Sigmoid colon (tissue), 7 donors: ENCODE data around the gene ABCB1. TPM values are rescaled to one million over a fixed set of nuclear protein-coding genes. Genes with fewer than 3 reads are reported as not detected.

Experiments used
- DNase-seq: peaks from one replicate; pipeline ENCODE4 v3.0.0-alpha.2; 2019
- H3K27ac ChIP-seq, 4 donors: fragments of 200-600 bp; sonication (generic); one replicate each; pipeline ENCODE4 v1.5.1; 2016 to 2019; ENCODE audit warnings: mild to moderate bottlenecking in 1 of 4
- H3K27me3 ChIP-seq, 3 donors: fragments of 200-600 bp; sonication (generic); one replicate each; pipeline ENCODE4 v1.5.1; 2019; ENCODE audit warnings: mild to moderate bottlenecking in 1 of 3
- H3K36me3 ChIP-seq, 4 donors: fragments of 200-600 bp; sonication (generic); one replicate each; pipeline ENCODE4 v1.5.1; 2016 to 2019
- H3K4me1 ChIP-seq, 4 donors: fragments of 200-600 bp; sonication (generic); one replicate each; pipeline ENCODE4 v1.5.1; 2017 to 2019
- H3K4me3 ChIP-seq, 4 donors: fragments of 200-600 bp; sonication (generic); one replicate each; pipeline ENCODE4 v1.5.1; 2017 to 2019; ENCODE audit warnings: mild to moderate bottlenecking in 2 of 4, moderate library complexity in 1 of 4
- H3K9me3 ChIP-seq, 4 donors: fragments of 200-600 bp in 3 of 4; sonication (generic) in 3 of 4; one replicate each; pipeline versions ENCODE4 v1.5.1 to v1.6.1; 2013 to 2019
- CTCF ChIP-seq, 4 experiments: fragments of 450-650 bp in 3 of 4; fragments of 200-600 bp in 1 of 4; IDR thresholded peaks; one replicate each; pipeline ENCODE4 v1.5.1; 2016 to 2019; ENCODE audit warnings: antibody characterized with exemption in 4 of 4, mild to moderate bottlenecking in 3 of 4, moderate library complexity in 2 of 4
- EP300 ChIP-seq, 4 donors: sonication (generic); formaldehyde crosslinking; IDR thresholded peaks; one replicate each; pipeline ENCODE4 v1.6.1; 2017; ENCODE audit warnings: antibody characterized with exemption in 4 of 4
- POLR2A ChIP-seq, 2 donors: fragments of 450-650 bp; IDR thresholded peaks; one replicate each; pipeline ENCODE4 v1.6.1; 2016; ENCODE audit warnings: antibody characterized with exemption in 2 of 2, mild to moderate bottlenecking in 2 of 2, moderate library complexity in 2 of 2
- POLR2AphosphoS5 ChIP-seq, 4 donors: sonication (generic); formaldehyde crosslinking; IDR thresholded peaks; one replicate each; pipeline ENCODE4 v1.6.1; 2017; ENCODE audit warnings: antibody characterized with exemption in 4 of 4
- WGBS, 2 donors: extraction: QIAGEN DNeasy Blood & Tissue Kit; methylation state at CpG; one replicate each; pipeline ENCODE4 v1.1.7; 2013; 5-methylcytosine and 5-hydroxymethylcytosine counted together
- intact Hi-C: fragments of 100-400 bp; cut with DNase I; formaldehyde crosslinking; loops from one replicate; pipeline ENCODE4 v1.15.1; 2023
- polyA plus RNA-seq, 3 donors: library from polyadenylated mRNA; stranded (reverse); fragments of 200-250 nt; gene quantifications; one replicate each; pipeline ENCODE4 v1.2.3, GENCODE V29; 2013
- total RNA-seq, 4 donors: library from RNA; depleted of rRNA; stranded (reverse); fragments of >200 nt; gene quantifications; one replicate each; pipeline ENCODE4 v1.1.0, GENCODE V29; 2016
- donor health status: healthy with polysubstance abuse.
- donor health status: Bipolar disorder and iron deficiency.
- donor health status: healthy.

ABCB1 gene
- total and polyA plus RNA-seq, 7 donors, result 4.6 to 17.6 (median 5.8) TPM

- 47 to 67% methylated on average over 5 of the region's 5 CpGs for WGBS, 2 donors
- no peak for TF ChIP-seq POLR2A (IDR thresholded peaks at IDR 0.05)
- TF ChIP-seq EP300 (IDR thresholded peaks at IDR 0.05), result no peak
- TF ChIP-seq CTCF (IDR thresholded peaks at IDR 0.05), result no peak
- TF ChIP-seq POLR2AphosphoS5 (IDR thresholded peaks at IDR 0.05), result no peak
- H3K4me1 ChIP-seq, result no peaks in the 10 kb centered on the region
- DNase-seq, result no peak
- no peaks in the 10 kb centered on the region for H3K9me3 ChIP-seq
- no peaks in the 10 kb centered on the region for H3K27me3 ChIP-seq
- H3K4me3 ChIP-seq, result no peak overlapping the region
- no peaks in the 10 kb centered on the region for H3K36me3 ChIP-seq
- intact Hi-C loops, result no loop called here
- H3K27ac ChIP-seq, result no peak overlapping the region
These were observed 95.0 kb downstream of the ABCB1 start for GRCh38 chr7:87505557-87506245.

- WGBS, 2 donors, result 75 to 83% methylated on average over 5 of the region's 5 CpGs
- H3K4me3 ChIP-seq, result no peak overlapping the region
- no peaks in the 10 kb centered on the region for H3K9me3 ChIP-seq
- intact Hi-C loops, result no loop called here
- no peak for DNase-seq
- no peaks in the 10 kb centered on the region for H3K27me3 ChIP-seq
- TF ChIP-seq POLR2A (IDR thresholded peaks at IDR 0.05) (no peak), CTCF (IDR thresholded peaks at IDR 0.05) (no peak), EP300 (IDR thresholded peaks at IDR 0.05) (no peak), POLR2AphosphoS5 (IDR thresholded peaks at IDR 0.05) (no peak)
- no peak overlapping the region for H3K27ac ChIP-seq
- H3K4me1 ChIP-seq, result no peaks in the 10 kb centered on the region
- no peaks in the 10 kb centered on the region for H3K36me3 ChIP-seq
These were observed 95.6 kb downstream of the ABCB1 start for GRCh38 chr7:87505122-87505521.

- no peak for DNase-seq
- Histone ChIP-seq H3K27me3 (no peaks in the 10 kb centered on the region), H3K27ac (no peak overlapping the region), H3K4me3 (no peak overlapping the region), H3K36me3 (no peaks in the 10 kb centered on the region), H3K9me3 (no peaks in the 10 kb centered on the region), H3K4me1 (no peaks in the 10 kb centered on the region)
- TF ChIP-seq POLR2AphosphoS5 (IDR thresholded peaks at IDR 0.05), result no peak
- 92 to 95% methylated on average over 3 of the region's 3 CpGs for WGBS, 2 donors
- intact Hi-C loops, result no loop called here
These were observed 101.2 kb downstream of the ABCB1 start for GRCh38 chr7:87499494-87499893.

GRCh38 chr7:87498893-87499292 is 101.8 kb downstream of the ABCB1 start:
- Histone ChIP-seq H3K4me1 (no peaks in the 10 kb centered on the region), H3K9me3 (no peaks in the 10 kb centered on the region), H3K36me3 (no peaks in the 10 kb centered on the region), H3K27ac (no peak overlapping the region), H3K4me3 (no peak overlapping the region), H3K27me3 (no peaks in the 10 kb centered on the region)
- no peak for TF ChIP-seq EP300 (IDR thresholded peaks at IDR 0.05)
- no peak for TF ChIP-seq POLR2A (IDR thresholded peaks at IDR 0.05)
- no peak for TF ChIP-seq CTCF (IDR thresholded peaks at IDR 0.05)
- TF ChIP-seq POLR2AphosphoS5 (IDR thresholded peaks at IDR 0.05), result no peak
- 33 to 81% methylated on average over 1 of the region's 1 CpG for WGBS, 2 donors
- no peak for DNase-seq
- intact Hi-C loops, result no loop called here

- Histone ChIP-seq H3K4me3 (no peak overlapping the region), H3K27ac (no peak overlapping the region), H3K4me1 (no peaks in the 10 kb centered on the region), H3K27me3 (no peaks in the 10 kb centered on the region), H3K36me3 (no peaks in the 10 kb centered on the region), H3K9me3 (no peaks in the 10 kb centered on the region)
- DNase-seq, result no peak
- no peak for TF ChIP-seq CTCF (IDR thresholded peaks at IDR 0.05)
- TF ChIP-seq POLR2AphosphoS5 (IDR thresholded peaks at IDR 0.05), result no peak
- TF ChIP-seq POLR2A (IDR thresholded peaks at IDR 0.05), result no peak
- intact Hi-C loops, result no loop called here
- WGBS, 2 donors, result 73 to 87% methylated on average over 3 of the region's 3 CpGs
These were observed 103.2 kb downstream of the ABCB1 start for GRCh38 chr7:87497482-87497881.
